ENCODE data around the gene HSPA2. TPM values are rescaled to one million over a fixed set of nuclear protein-coding genes. Genes with fewer than 3 reads are reported as not detected.
"Not testable (repeated sequence)": the region's sequence is repeated elsewhere in the genome, so short reads cannot be mapped to it uniquely, and the experiment has no call there.

HSPA2 gene
- total RNA-seq, 1 donor, result 2.7 TPM

GRCh38 chr14:64541261-64541971, 875 bp downstream of the HSPA2 start:
- Histone ChIP-seq H3K27me3 (ENCODE audit: insufficient read depth, low read length) (peaks cover 42% of the 10 kb centered on the region), H3K4me1 (ENCODE audit: insufficient read depth, low read length) (peaks cover 26% of the 10 kb centered on the region), H3K4me3 (ENCODE audit: low read length) (no peak overlapping the region), H3K9me3 (ENCODE audit: low read depth, low read length) (no peaks in the 10 kb centered on the region)

GRCh38 chr14:64541972-64542835, 1.7 kb downstream of the HSPA2 start:
- H3K27me3 ChIP-seq (ENCODE audit: insufficient read depth, low read length), result peaks cover 42% of the 10 kb centered on the region
- H3K4me1 ChIP-seq (ENCODE audit: insufficient read depth, low read length), result peaks cover 26% of the 10 kb centered on the region
- H3K4me3 ChIP-seq (ENCODE audit: low read length), result no peak overlapping the region
- no peaks in the 10 kb centered on the region for H3K9me3 ChIP-seq (ENCODE audit: low read depth, low read length)

GRCh38 chr14:64542836-64543201, 2.3 kb downstream of the HSPA2 start:
- no peaks in the 10 kb centered on the region for H3K9me3 ChIP-seq (ENCODE audit: low read depth, low read length)
- H3K27me3 ChIP-seq (ENCODE audit: insufficient read depth, low read length), result peaks cover 42% of the 10 kb centered on the region
- no peak overlapping the region for H3K4me3 ChIP-seq (ENCODE audit: low read length)
- H3K4me1 ChIP-seq (ENCODE audit: insufficient read depth, low read length), result peaks cover 26% of the 10 kb centered on the region

- Histone ChIP-seq H3K27me3 (ENCODE audit: insufficient read depth, low read length) (peaks cover 58% of the 10 kb centered on the region), H3K9me3 (ENCODE audit: low read depth, low read length) (no peaks in the 10 kb centered on the region), H3K4me1 (ENCODE audit: insufficient read depth, low read length) (peaks cover 28% of the 10 kb centered on the region), H3K4me3 (ENCODE audit: low read length) (no peak overlapping the region)
Measured at GRCh38 chr14:64544607-64545312, 4.2 kb downstream of the HSPA2 start.

- Histone ChIP-seq H3K27me3 (ENCODE audit: insufficient read depth, low read length) (peaks cover 51% of the 10 kb centered on the region), H3K9me3 (ENCODE audit: low read depth, low read length) (no peaks in the 10 kb centered on the region), H3K4me3 (ENCODE audit: low read length) (no peak overlapping the region), H3K4me1 (ENCODE audit: insufficient read depth, low read length) (peaks cover 12% of the 10 kb centered on the region)
Measured at GRCh38 chr14:64549016-64549415, 8.5 kb downstream of the HSPA2 start.

- Histone ChIP-seq H3K4me3 (ENCODE audit: low read length) (peak within 1 kb of the TSS; percentile 7), H3K27me3 (ENCODE audit: insufficient read depth, low read length) (peaks cover 46% of the 10 kb centered on the region), H3K4me1 (ENCODE audit: insufficient read depth, low read length) (peaks cover 12% of the 10 kb centered on the region), H3K9me3 (ENCODE audit: low read depth, low read length) (no peaks in the 10 kb centered on the region)
Measured at GRCh38 chr14:64549791-64550620, 9.5 kb downstream of the HSPA2 start, which contains the start of gene PPP1R36. PPP1R36 (plus strand) TSS chr14:64549961; CDS start chr14:64549998, 37 bp downstream.

- no peak overlapping the region for H3K4me3 ChIP-seq (ENCODE audit: low read length)
- peaks cover 12% of the 10 kb centered on the region for H3K4me1 ChIP-seq (ENCODE audit: insufficient read depth, low read length)
- H3K9me3 ChIP-seq (ENCODE audit: low read depth, low read length), result no peaks in the 10 kb centered on the region
- H3K27me3 ChIP-seq (ENCODE audit: insufficient read depth, low read length), result peaks cover 46% of the 10 kb centered on the region
Measured at GRCh38 chr14:64550621-64551333, 10.2 kb downstream of the HSPA2 start.

- peaks cover 8% of the 10 kb centered on the region for H3K4me1 ChIP-seq (ENCODE audit: insufficient read depth, low read length)
- no peak overlapping the region for H3K4me3 ChIP-seq (ENCODE audit: low read length)
- H3K27me3 ChIP-seq (ENCODE audit: insufficient read depth, low read length), result peaks cover 32% of the 10 kb centered on the region
- H3K9me3 ChIP-seq (ENCODE audit: low read depth, low read length), result no peaks in the 10 kb centered on the region
Measured at GRCh38 chr14:64554556-64554955, 14.0 kb downstream of the HSPA2 start.

GRCh38 chr14:64556526-64556925, 16.0 kb downstream of the HSPA2 start:
- no peaks in the 10 kb centered on the region for H3K4me1 ChIP-seq (ENCODE audit: insufficient read depth, low read length)
- no peak overlapping the region for H3K4me3 ChIP-seq (ENCODE audit: low read length)
- H3K9me3 ChIP-seq (ENCODE audit: low read depth, low read length), result no peaks in the 10 kb centered on the region
- peaks cover 14% of the 10 kb centered on the region for H3K27me3 ChIP-seq (ENCODE audit: insufficient read depth, low read length)

- H3K4me1 ChIP-seq (ENCODE audit: insufficient read depth, low read length); H3K4me3 ChIP-seq (ENCODE audit: low read length); H3K9me3 ChIP-seq (ENCODE audit: low read depth, low read length); H3K27me3 ChIP-seq (ENCODE audit: insufficient read depth, low read length): not testable (repeated sequence)
Measured at GRCh38 chr14:64558216-64558615, 17.7 kb downstream of the HSPA2 start.

GRCh38 chr14:64561631-64562030, 21.1 kb downstream of the HSPA2 start:
- Histone ChIP-seq H3K4me1 (ENCODE audit: insufficient read depth, low read length) (no peaks in the 10 kb centered on the region), H3K4me3 (ENCODE audit: low read length) (no peak overlapping the region), H3K27me3 (ENCODE audit: insufficient read depth, low read length) (no peaks in the 10 kb centered on the region), H3K9me3 (ENCODE audit: low read depth, low read length) (no peaks in the 10 kb centered on the region)

- Histone ChIP-seq H3K4me3 (ENCODE audit: low read length) (no peak overlapping the region), H3K9me3 (ENCODE audit: low read depth, low read length) (no peaks in the 10 kb centered on the region), H3K4me1 (ENCODE audit: insufficient read depth, low read length) (no peaks in the 10 kb centered on the region), H3K27me3 (ENCODE audit: insufficient read depth, low read length) (no peaks in the 10 kb centered on the region)
Measured at GRCh38 chr14:64562436-64562835, 21.9 kb downstream of the HSPA2 start.

- H3K9me3 ChIP-seq (ENCODE audit: low read depth, low read length), result no peaks in the 10 kb centered on the region
- no peaks in the 10 kb centered on the region for H3K4me1 ChIP-seq (ENCODE audit: insufficient read depth, low read length)
- H3K4me3 ChIP-seq (ENCODE audit: low read length), result no peak overlapping the region
- no peaks in the 10 kb centered on the region for H3K27me3 ChIP-seq (ENCODE audit: insufficient read depth, low read length)
Measured at GRCh38 chr14:64563696-64564095, 23.2 kb downstream of the HSPA2 start.

- Histone ChIP-seq H3K27me3 (ENCODE audit: insufficient read depth, low read length) (no peaks in the 10 kb centered on the region), H3K9me3 (ENCODE audit: low read depth, low read length) (no peaks in the 10 kb centered on the region), H3K4me1 (ENCODE audit: insufficient read depth, low read length) (no peaks in the 10 kb centered on the region), H3K4me3 (ENCODE audit: low read length) (no peak overlapping the region)
Measured at GRCh38 chr14:64566651-64567122, 26.1 kb downstream of the HSPA2 start.

All from mononuclear cell (primary cell).